GM06990 (cell line): ENCODE measurements around the gene GABRG3.

Experiments
- DNase-seq: peaks from one replicate; pipeline ENCODE4 v3.0.0-alpha.2; 2011; ENCODE audit not compliant: insufficient read length; ENCODE audit errors: extremely low read depth
- H3K27me3 ChIP-seq: replicated peaks from 2 replicates; pipeline ENCODE4 v1.6.0; 2011; ENCODE audit warnings: low read length; ENCODE audit not compliant: control insufficient read depth, insufficient read depth
- H3K36me3 ChIP-seq: 2 replicates; pipeline ENCODE4 v1.5.1; 2011; ENCODE audit warnings: low read length; ENCODE audit not compliant: control insufficient read depth, insufficient read depth
- H3K4me3 ChIP-seq: replicated peaks from 2 replicates; pipeline ENCODE4 v1.5.1; 2011; ENCODE audit warnings: low read depth, mild to moderate bottlenecking, control low read depth, low read length
- CTCF ChIP-seq: IDR thresholded peaks from 2 replicates; pipeline ENCODE4 v1.5.1; 2011; ENCODE audit warnings: low read length, control low read depth, mild to moderate bottlenecking, inconsistent platforms; ENCODE audit not compliant: insufficient read depth, poor library complexity, severe bottlenecking

Gene GABRG3

GRCh38 chr15:27097506-27097905 lies 126.5 kb downstream of the GABRG3 start:
- DNase-seq: no peak
- TF ChIP-seq CTCF: no peak
- H3K36me3 ChIP-seq: no peaks in the 10 kb centered on the region
- no peaks in the 10 kb centered on the region for H3K27me3 ChIP-seq
- no peak overlapping the region for H3K4me3 ChIP-seq

- Histone ChIP-seq H3K4me3 (no peak overlapping the region), H3K36me3 (no peaks in the 10 kb centered on the region), H3K27me3 (no peaks in the 10 kb centered on the region)
- TF ChIP-seq CTCF: no peak
- DNase-seq: no peak
Observed at GRCh38 chr15:27101982-27102381, 131.0 kb downstream of the GABRG3 start.

- H3K36me3 ChIP-seq: no peaks in the 10 kb centered on the region
Observed at GRCh38 chr15:27111323-27111722, 140.3 kb downstream of the GABRG3 start.

GRCh38 chr15:27114473-27114872 lies 143.5 kb downstream of the GABRG3 start:
- Histone ChIP-seq H3K36me3 (no peaks in the 10 kb centered on the region), H3K27me3 (no peaks in the 10 kb centered on the region), H3K4me3 (no peak overlapping the region)
- no peak for DNase-seq
- TF ChIP-seq CTCF: no peak

More at GRCh38 chr15:27111323-27111722, 140.3 kb downstream of the GABRG3 start:
- no peak for TF ChIP-seq CTCF
- no peaks in the 10 kb centered on the region for H3K27me3 ChIP-seq
- DNase-seq: no peak
- no peak overlapping the region for H3K4me3 ChIP-seq

- no peak for TF ChIP-seq CTCF
- no peaks in the 10 kb centered on the region for H3K36me3 ChIP-seq
- no peak overlapping the region for H3K4me3 ChIP-seq
- no peaks in the 10 kb centered on the region for H3K27me3 ChIP-seq
- no peak for DNase-seq
Observed at GRCh38 chr15:27119695-27120266, 148.8 kb downstream of the GABRG3 start.

- H3K27me3 ChIP-seq: no peaks in the 10 kb centered on the region
- no peak overlapping the region for H3K4me3 ChIP-seq
Observed at GRCh38 chr15:27121672-27122071, 150.7 kb downstream of the GABRG3 start.

More at GRCh38 chr15:27121672-27122071, 150.7 kb downstream of the GABRG3 start:
- DNase-seq: no peak
- no peaks in the 10 kb centered on the region for H3K36me3 ChIP-seq
- TF ChIP-seq CTCF: no peak
